Bronchial epithelial cell (primary cell): ENCODE results near the gene ZC3H12D. TPM values are rescaled to one million over a fixed set of nuclear protein-coding genes. Genes with fewer than 3 reads are reported as not detected.

ENCODE experiments used
- DNase-seq: peaks from one replicate; pipeline ENCODE4 v3.0.0-alpha.2; 2010; ENCODE audit warnings: low read depth
- FAIRE-seq: peaks from 2 replicates; lab custom pipeline; 2011; peaks lifted over from hg19 to GRCh38; lab: Jason Lieb, UNC
- H3K27me3 ChIP-seq: 2 replicates; pipeline ENCODE4 v1.5.1; 2011; ENCODE audit warnings: low read length; ENCODE audit not compliant: control insufficient read depth, insufficient read depth
- H3K36me3 ChIP-seq: 2 replicates; pipeline ENCODE4 v1.5.1; 2011; ENCODE audit warnings: low read length; ENCODE audit not compliant: control insufficient read depth, insufficient read depth
- H3K4me3 ChIP-seq: 2 replicates; pipeline ENCODE4 v1.5.1; 2011; ENCODE audit warnings: mild to moderate bottlenecking, low read depth, low read length, control low read depth
- total RNA-seq: library from RNA; depleted of rRNA; stranded (reverse); fragments of >200 nt; gene quantifications from 2 replicates; pipeline ENCODE4 v1.2.1, GENCODE V29; 2014
- TF ChIP-seq, protein P1 (sequence below): IDR thresholded peaks from 2 replicates; pipeline ENCODE4 v1.5.1; 2011; ENCODE audit warnings: mild to moderate bottlenecking, moderate library complexity, low read length, control low read depth, inconsistent platforms; ENCODE audit not compliant: insufficient read depth, severe bottlenecking

ZC3H12D gene
- total RNA-seq, 1 donor from 2014 or later: under 0.01 TPM

DNA sequence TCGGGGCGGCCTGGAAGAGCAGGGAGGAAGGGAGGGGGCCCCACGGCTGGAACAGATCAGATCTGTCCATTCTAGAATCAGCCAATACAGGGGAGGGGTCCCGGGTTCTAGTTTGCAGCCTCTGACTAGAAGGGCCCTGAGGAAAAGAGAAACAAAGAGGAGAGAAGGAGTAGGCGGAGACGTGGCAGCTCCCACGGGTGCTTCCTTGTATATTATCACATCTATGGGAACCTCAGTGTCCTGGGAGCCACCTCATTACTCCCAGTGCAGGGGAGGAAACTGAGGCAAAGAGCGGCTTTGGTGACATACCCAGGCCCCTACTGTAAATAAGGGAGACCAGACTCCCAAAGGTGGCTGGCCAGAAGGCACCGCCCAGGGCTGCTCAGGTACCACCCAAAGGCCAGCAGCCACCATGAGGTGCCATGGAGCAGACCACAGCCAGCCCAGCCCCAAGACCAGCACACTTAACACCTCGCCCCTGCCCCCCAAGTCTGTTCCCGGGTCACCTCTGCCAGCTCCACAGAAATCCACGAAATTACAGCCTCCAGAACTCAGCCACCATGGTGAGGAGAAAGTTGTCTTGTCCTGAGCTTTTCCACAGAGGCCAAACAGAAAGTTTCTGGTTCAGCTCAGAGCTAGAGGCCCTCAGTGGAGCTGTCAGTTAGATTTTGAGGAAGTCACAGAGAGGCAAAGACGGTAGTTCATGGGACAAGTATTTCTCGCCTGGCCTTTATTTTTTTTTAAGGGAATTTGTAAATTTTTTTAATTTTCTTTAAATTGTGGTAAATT is 2.1 kb downstream of the ZC3H12D start:
- H3K36me3 ChIP-seq: no peaks in the 10 kb centered on the region
- TF ChIP-seq, protein P1, sequence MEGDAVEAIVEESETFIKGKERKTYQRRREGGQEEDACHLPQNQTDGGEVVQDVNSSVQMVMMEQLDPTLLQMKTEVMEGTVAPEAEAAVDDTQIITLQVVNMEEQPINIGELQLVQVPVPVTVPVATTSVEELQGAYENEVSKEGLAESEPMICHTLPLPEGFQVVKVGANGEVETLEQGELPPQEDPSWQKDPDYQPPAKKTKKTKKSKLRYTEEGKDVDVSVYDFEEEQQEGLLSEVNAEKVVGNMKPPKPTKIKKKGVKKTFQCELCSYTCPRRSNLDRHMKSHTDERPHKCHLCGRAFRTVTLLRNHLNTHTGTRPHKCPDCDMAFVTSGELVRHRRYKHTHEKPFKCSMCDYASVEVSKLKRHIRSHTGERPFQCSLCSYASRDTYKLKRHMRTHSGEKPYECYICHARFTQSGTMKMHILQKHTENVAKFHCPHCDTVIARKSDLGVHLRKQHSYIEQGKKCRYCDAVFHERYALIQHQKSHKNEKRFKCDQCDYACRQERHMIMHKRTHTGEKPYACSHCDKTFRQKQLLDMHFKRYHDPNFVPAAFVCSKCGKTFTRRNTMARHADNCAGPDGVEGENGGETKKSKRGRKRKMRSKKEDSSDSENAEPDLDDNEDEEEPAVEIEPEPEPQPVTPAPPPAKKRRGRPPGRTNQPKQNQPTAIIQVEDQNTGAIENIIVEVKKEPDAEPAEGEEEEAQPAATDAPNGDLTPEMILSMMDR: no peak
- FAIRE-seq (no peak), DNase-seq (no peak)
- no peaks in the 10 kb centered on the region for H3K27me3 ChIP-seq
- no peak overlapping the region for H3K4me3 ChIP-seq

DNA sequence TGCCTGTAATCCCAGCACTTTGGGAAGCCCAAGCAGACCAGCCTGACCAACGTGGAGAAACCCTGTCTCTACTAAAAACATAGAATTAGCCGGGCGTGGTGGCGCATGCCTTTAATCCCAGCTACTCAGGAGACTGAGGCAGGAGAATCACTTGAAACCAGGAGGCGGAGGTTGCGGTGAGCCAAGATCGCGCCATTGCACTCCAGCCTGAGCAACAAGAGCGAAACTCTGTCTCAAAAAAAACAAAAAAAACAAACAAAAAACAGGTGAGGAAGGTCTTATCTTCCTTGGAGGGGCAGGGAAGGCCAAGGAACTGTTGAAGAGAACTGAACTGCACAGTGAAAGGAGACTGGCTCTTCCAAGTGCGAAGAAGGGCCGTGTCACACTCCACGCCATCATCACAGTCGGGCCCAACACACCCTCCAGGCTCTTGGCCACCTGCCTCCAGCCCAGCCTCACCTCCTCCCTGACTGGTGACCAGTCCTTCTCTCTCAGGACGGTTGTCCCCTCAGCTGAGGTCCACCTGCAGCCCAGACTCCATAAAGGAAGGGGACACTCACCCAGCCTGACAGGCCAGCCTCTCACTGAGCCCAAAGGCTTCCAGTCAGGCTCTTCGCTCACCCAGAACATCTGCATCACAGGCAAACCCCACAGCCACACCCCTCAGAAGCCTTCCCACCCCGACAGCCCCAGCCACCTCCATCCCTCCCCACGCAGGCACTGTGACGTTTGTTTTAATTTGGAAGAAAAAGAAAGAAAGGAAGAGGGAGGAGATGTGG is 4.1 kb downstream of the ZC3H12D start:
- FAIRE-seq: no peak
- TF ChIP-seq, protein P1: no peak
- Histone ChIP-seq H3K4me3 (no peak overlapping the region), H3K27me3 (no peaks in the 10 kb centered on the region), H3K36me3 (no peaks in the 10 kb centered on the region)
- DNase-seq: no peak

DNA sequence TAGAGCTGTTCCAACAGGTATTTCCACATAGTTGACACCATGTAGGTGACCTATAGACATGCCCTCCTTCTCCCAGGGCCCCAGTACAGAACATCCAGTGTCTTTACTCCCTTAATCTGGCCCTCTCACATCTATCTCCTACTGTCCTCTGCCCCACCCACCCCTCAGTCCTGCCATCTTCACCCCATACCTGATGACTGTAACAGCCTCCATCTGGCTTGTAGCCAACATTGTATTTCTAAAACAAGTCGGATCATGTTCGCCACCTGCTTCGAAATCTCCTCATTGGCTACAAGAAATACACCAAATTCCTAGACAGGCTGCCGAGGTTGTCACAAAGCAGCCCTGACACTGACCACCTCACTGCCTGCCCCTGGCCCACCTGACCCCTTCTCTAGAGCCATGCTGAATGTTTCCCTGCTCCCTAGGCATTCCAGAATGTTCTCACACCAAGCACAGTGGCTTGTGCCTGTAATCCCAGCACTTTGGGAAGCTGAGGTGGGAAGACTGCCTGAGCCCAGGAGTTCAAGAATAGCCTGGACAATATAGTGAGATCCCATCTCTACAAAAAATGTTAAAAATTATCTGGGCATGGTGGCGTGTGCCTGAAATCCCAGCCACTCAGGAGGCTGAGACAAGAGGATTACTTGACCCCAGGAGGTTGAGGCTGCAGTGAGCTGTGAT is 6.0 kb downstream of the ZC3H12D start:
- no peaks in the 10 kb centered on the region for H3K27me3 ChIP-seq
- no peak overlapping the region for H3K4me3 ChIP-seq
- FAIRE-seq: no peak
- TF ChIP-seq, protein P1: no peak
- peak; percentile 45 for DNase-seq
- no peaks in the 10 kb centered on the region for H3K36me3 ChIP-seq

DNA sequence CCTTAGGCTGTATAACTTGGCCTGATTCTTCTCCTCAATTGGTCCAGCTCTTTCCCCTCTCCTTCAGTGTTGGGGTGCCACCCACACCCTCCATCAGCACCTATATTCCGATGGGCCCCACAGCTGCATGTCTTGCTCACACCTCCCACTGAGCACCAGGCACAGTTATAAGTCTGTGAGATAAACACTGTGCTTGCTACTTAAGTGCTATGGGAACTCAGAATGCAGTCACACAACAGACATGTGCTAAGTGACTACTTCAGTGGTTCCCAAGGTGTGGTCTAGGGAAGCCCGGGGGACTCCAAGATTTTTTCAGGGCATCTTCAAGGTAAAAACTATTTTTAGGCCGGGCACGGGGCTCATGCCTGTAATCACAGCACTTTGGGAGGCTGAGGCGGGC is 7.3 kb downstream of the ZC3H12D start:
- TF ChIP-seq, protein P1: no peak
- Histone ChIP-seq H3K4me3 (no peak overlapping the region), H3K27me3 (peaks cover 1% of the 10 kb centered on the region), H3K36me3 (no peaks in the 10 kb centered on the region)
- DNase-seq: no peak
- no peak for FAIRE-seq

DNA sequence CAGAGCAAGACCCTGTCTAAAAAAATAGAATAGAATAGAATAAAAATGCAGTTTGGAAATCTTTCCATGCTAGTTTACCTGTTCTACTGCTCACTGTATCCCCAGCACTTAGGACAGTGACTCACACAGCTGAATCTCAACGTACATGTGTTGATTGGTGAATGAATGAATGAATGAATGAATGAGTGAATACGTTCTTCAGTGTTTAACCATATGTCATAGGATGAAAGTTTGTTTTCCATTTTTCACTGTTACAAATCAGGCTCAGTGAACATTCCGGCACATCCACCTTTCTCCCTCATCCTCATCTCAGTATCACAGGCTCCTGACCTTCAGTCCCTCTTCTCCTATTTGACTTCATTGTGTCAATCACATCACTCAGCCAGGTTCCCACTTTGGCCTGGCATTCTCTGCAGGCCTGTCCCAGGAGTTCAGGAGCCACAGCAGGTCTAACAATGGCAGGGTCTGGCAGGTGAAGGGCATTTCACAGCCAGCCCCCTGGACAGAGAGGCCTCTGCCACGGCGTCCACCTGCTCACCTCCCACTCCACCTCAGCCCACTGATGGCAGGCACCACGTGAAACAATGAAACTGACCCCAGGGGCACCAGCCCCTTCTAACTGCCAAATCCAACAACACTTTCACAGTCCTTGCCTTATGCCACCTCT is 7.9 kb downstream of the ZC3H12D start:
- TF ChIP-seq, protein P1: no peak
- no peak for FAIRE-seq
- DNase-seq: no peak

More for the DNA sequence above, 7.9 kb downstream of the ZC3H12D start:
- no peak overlapping the region for H3K4me3 ChIP-seq
- no peaks in the 10 kb centered on the region for H3K36me3 ChIP-seq
- peaks cover 3% of the 10 kb centered on the region for H3K27me3 ChIP-seq
